Fibroblast of skin of right quadriceps (primary cell): ENCODE measurements around the gene ADAP1.
"Not testable (repeated sequence)": the region's sequence is repeated elsewhere in the genome, so short reads cannot be mapped to it uniquely, and the experiment has no call there.

Source experiments
- DNase-seq: peaks from one replicate; pipeline ENCODE4 v3.0.0-alpha.2; 2013

Gene ADAP1, protein sequence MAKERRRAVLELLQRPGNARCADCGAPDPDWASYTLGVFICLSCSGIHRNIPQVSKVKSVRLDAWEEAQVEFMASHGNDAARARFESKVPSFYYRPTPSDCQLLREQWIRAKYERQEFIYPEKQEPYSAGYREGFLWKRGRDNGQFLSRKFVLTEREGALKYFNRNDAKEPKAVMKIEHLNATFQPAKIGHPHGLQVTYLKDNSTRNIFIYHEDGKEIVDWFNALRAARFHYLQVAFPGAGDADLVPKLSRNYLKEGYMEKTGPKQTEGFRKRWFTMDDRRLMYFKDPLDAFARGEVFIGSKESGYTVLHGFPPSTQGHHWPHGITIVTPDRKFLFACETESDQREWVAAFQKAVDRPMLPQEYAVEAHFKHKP

GRCh38 chr7:954330-955238, at the start of gene ADAP1:
Gene ADAP1, minus strand, starts transcription at chr7:954680. Its CDS starts 203 bp downstream, at chr7:954477.
- peak; percentile 41 for DNase-seq

DNA sequence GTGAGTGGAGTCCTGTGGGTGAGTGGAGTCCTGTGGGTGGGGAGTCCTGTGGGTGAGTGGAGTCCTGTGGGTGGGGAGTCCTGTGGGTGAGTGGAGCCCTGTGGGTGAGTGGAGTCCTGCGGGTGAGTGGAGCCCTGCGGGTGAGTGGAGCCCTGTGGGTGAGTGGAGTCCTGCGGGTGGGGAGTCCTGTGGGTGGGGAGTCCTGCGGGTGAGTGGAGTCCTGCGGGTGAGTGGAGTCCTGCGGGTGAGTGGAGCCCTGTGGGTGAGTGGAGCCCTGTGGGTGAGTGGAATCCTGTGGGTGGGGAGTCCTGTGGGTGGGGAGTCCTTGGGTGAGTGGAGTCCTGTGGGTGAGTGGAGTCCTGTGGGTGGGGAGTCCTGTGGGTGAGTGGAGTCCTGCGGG, 48.0 kb upstream of the ADAP1 start:
- DNase-seq, result not testable (repeated sequence)

- DNase-seq, result not testable (repeated sequence)
Measured at GRCh38 chr7:1002026-1002425, 47.5 kb upstream of the ADAP1 start.

- DNase-seq, result not testable (repeated sequence)
Measured at GRCh38 chr7:1001069-1001770, 46.7 kb upstream of the ADAP1 start.

DNA sequence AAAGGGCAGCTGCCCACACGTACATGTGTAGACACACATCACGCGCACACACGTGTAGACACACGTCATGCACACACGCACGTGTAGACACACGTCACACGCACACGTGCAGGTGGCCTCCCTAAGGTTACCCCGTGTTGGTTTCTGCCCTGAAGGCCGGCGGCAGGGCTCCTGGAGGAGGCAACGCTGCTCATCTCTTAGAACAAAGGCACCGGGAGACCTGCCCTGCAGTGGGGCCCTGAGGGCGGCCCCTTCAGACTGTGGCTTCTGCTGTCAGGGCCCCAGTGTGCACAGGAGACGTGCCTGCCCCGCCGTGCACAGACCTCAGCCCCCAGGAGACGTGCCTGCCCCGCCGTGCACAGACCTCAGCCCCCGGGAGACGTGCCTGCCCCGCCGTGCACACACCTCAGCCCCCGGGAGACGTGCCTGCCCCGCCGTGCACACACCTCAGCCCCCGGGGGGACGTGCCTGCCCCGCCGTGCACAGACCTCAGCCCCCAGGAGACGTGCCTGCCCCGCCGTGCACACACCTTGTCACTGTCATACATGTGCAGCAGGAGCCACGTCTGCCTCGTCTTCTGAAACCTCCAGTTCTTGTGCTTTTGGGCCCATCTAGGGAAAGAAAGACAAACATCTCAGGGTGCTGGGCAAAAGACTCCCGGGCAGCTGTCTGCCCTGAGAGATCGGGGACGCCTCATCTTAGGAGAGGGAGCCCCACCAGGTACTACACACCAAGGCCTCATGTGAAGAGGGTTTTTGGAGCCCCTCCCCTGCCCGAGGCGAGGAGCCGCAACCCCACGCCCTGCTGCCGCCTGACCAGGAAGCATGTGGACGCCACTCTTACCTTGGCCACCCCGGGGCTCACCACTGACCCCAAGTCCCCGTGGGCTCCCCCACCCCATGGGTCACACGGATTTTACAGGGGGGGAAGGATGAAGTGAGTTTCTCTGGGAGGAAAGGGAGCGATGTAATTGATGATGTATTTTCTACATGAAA, 45.8 kb upstream of the ADAP1 start:
- no peak for DNase-seq

DNA sequence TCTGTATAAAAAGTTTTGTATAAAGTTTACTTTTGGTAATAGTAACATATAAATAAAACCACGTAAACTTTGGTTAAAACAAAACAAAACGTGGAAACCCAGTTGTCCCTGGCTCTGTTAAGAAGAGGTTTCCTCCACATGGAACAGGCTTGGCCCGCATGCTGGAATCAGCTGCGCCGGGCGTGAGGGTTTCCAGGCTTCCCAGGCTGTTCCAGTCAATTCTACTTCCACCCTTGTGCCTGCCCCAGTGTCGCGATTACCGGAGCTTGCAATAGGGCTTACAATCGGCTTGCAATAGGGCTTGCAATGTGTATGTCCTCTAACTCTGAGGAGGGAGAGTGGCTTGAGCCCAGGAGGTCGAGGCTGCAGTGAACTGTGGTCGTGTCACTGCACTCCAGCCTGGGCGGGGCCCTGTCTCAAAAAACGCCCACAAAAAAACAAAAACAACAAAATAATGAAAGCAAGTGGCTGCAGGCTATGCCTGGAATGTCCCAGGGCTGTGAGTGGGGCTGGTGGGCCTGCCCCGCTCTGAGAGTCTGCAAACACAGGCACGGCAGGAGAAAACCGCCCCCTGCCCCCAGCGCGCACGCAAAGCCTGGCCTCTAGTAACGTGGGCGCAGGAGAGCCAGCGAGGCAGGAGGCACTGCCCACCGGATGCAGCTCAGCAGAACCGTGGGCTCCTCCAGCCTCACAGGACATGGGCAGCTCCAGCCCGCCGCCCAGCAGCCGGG, 44.8 kb upstream of the ADAP1 start:
- no peak for DNase-seq

GRCh38 chr7:997404-998395, 43.2 kb upstream of the ADAP1 start:
- no peak for DNase-seq

GRCh38 chr7:996079-996872, 41.8 kb upstream of the ADAP1 start:
- no peak for DNase-seq

- no peak for DNase-seq
Measured at GRCh38 chr7:995571-995970, 41.1 kb upstream of the ADAP1 start.

- DNase-seq, result no peak
Measured at GRCh38 chr7:994592-995308, 40.3 kb upstream of the ADAP1 start.

GRCh38 chr7:992709-993607, 38.5 kb upstream of the ADAP1 start:
- peak; percentile 91 for DNase-seq

- no peak for DNase-seq
Measured at GRCh38 chr7:991729-992656, 37.5 kb upstream of the ADAP1 start.

- DNase-seq, result no peak
Measured at GRCh38 chr7:990933-991728, 36.7 kb upstream of the ADAP1 start.

GRCh38 chr7:990352-990932, 36.0 kb upstream of the ADAP1 start:
- no peak for DNase-seq
